ENCODE measurements around the gene PCSK2. TPM values are rescaled to one million over a fixed set of nuclear protein-coding genes. Genes with fewer than 3 reads are reported as not detected.

The PCSK2 gene
- total RNA-seq, 1 experiment from 2014 or later: not detected

DNA sequence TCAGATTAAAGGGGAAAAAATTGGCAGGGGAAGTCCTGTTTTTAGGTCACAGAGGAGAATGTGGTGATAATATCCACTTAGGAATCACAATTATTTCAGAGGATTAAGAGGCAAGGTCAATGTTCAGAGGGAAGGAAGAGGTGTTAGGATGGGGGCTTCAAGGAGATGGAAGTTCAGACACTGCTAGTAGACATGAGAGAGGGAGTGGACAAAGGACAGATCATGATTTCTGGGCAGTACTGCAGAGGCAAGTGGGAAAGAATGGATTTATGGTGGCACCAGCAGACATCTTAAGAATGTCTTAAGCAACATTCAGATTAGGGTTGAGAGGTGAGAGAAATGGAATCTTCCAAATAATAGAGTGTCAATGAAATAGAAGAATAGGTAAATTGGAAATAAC is 9.9 kb downstream of the PCSK2 start:
- H3K9me3 Mint-ChIP-seq (ENCODE audit: unreplicated experiment): no peaks in the 10 kb centered on the region
- ChIA-PET CTCF (no interaction called here), POLR2A (no interaction called here)
- DNase-seq: no peak
- Histone ChIP-seq H3K9me3 (no peaks in the 10 kb centered on the region), H3K27me3 (replicated peaks; ENCODE audit: control insufficient read depth, insufficient read depth, low read length) (no peaks in the 10 kb centered on the region), H3K4me1 (no peaks in the 10 kb centered on the region), H3K36me3 (ENCODE audit: control insufficient read depth, insufficient read depth, low read length) (no peaks in the 10 kb centered on the region), H3K4me3 (ENCODE audit: low read depth, low read length) (no peak overlapping the region)
- peaks cover 15% of the 10 kb centered on the region for H3K27me3 Mint-ChIP-seq (ENCODE audit: insufficient read depth, unreplicated experiment)
- no peak overlapping the region for H3K4me3 Mint-ChIP-seq (ENCODE audit: unreplicated experiment)
- BruUV-seq (replicated peaks): no TSS peak
- H3K27ac Mint-ChIP-seq (ENCODE audit: unreplicated experiment): no peak overlapping the region
- TF ChIP-seq, protein P1, sequence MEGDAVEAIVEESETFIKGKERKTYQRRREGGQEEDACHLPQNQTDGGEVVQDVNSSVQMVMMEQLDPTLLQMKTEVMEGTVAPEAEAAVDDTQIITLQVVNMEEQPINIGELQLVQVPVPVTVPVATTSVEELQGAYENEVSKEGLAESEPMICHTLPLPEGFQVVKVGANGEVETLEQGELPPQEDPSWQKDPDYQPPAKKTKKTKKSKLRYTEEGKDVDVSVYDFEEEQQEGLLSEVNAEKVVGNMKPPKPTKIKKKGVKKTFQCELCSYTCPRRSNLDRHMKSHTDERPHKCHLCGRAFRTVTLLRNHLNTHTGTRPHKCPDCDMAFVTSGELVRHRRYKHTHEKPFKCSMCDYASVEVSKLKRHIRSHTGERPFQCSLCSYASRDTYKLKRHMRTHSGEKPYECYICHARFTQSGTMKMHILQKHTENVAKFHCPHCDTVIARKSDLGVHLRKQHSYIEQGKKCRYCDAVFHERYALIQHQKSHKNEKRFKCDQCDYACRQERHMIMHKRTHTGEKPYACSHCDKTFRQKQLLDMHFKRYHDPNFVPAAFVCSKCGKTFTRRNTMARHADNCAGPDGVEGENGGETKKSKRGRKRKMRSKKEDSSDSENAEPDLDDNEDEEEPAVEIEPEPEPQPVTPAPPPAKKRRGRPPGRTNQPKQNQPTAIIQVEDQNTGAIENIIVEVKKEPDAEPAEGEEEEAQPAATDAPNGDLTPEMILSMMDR (IDR thresholded peaks at IDR 0.05; ENCODE audit: insufficient read depth in 1 of 2, low read depth in 1 of 2, low read length in 1 of 2, severe bottlenecking in 1 of 2, unreplicated experiment in 1 of 2): no peak
- H3K36me3 Mint-ChIP-seq (ENCODE audit: insufficient read depth, unreplicated experiment): no peaks in the 10 kb centered on the region
- intact Hi-C loops (cut with micrococcal nuclease; ENCODE audit: unreplicated experiment): no loop called here
- H3K4me1 Mint-ChIP-seq (ENCODE audit: low read depth, unreplicated experiment): no peaks in the 10 kb centered on the region

DNA sequence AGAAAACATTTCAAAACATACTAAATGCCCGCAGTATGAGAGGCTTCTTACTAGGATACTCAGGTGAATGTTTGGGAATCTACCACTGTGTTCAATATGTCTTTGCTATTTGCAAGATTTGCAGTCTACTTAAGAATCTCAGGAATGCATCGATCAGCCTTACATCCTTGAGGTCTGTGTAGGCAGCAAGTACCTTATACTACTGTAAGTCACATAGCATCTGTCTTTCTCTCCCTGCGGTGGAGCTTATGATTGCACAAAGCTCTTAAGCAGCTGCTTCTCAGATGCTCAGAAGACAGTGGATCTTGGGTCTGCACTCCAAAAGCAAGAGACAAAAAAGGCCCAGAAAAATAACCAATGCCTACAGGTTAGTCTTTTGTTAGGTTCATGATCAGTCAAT is 21.4 kb downstream of the PCSK2 start:
- Histone ChIP-seq H3K4me3 (ENCODE audit: low read depth, low read length) (no peak overlapping the region), H3K9me3 (no peaks in the 10 kb centered on the region), H3K36me3 (ENCODE audit: control insufficient read depth, insufficient read depth, low read length) (no peaks in the 10 kb centered on the region), H3K4me1 (no peaks in the 10 kb centered on the region), H3K27me3 (replicated peaks; ENCODE audit: control insufficient read depth, insufficient read depth, low read length) (no peaks in the 10 kb centered on the region)
- intact Hi-C loops (cut with micrococcal nuclease; ENCODE audit: unreplicated experiment): no loop called here
- CTCF ChIA-PET: no interaction called here
- no peaks in the 10 kb centered on the region for H3K9me3 Mint-ChIP-seq (ENCODE audit: unreplicated experiment)
- no TSS peak for BruUV-seq (replicated peaks)
- DNase-seq: no peak
- POLR2A ChIA-PET: no interaction called here
- no peaks in the 10 kb centered on the region for H3K36me3 Mint-ChIP-seq (ENCODE audit: insufficient read depth, unreplicated experiment)
- no peak overlapping the region for H3K27ac Mint-ChIP-seq (ENCODE audit: unreplicated experiment)
- peaks cover 13% of the 10 kb centered on the region for H3K27me3 Mint-ChIP-seq (ENCODE audit: insufficient read depth, unreplicated experiment)
- no peak overlapping the region for H3K4me3 Mint-ChIP-seq (ENCODE audit: unreplicated experiment)
- H3K4me1 Mint-ChIP-seq (ENCODE audit: low read depth, unreplicated experiment): no peaks in the 10 kb centered on the region
- TF ChIP-seq, protein P1 (IDR thresholded peaks at IDR 0.05; ENCODE audit: insufficient read depth in 1 of 2, low read depth in 1 of 2, low read length in 1 of 2, severe bottlenecking in 1 of 2, unreplicated experiment in 1 of 2): no peak

DNA sequence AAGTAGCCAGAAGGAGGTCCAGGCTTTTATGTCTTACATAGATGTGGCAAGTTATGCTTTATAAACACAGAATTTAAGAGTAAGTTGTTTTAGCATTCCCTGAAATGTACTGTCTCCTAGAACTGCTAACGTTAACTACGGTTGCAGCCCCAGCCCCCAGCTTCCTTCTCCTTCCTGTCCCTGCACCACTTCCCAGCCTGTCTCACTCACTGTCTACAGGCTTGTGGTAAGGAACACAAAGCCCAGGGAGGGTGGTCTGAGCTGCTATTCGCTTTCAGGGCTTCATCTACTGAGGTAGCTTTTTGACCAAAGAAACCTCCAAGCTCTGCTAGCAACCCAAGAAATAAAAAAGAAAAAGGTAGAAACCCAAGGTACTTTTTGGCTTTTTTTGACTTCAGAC is 35.9 kb downstream of the PCSK2 start:
- H3K27me3 Mint-ChIP-seq (ENCODE audit: insufficient read depth, unreplicated experiment): peaks cover 15% of the 10 kb centered on the region
- Histone ChIP-seq H3K4me3 (ENCODE audit: low read depth, low read length) (no peak overlapping the region), H3K27me3 (replicated peaks; ENCODE audit: control insufficient read depth, insufficient read depth, low read length) (no peaks in the 10 kb centered on the region), H3K36me3 (ENCODE audit: control insufficient read depth, insufficient read depth, low read length) (no peaks in the 10 kb centered on the region), H3K9me3 (no peaks in the 10 kb centered on the region), H3K4me1 (no peaks in the 10 kb centered on the region)
- CTCF ChIA-PET: no interaction called here
- TF ChIP-seq, protein P1 (IDR thresholded peaks at IDR 0.05; ENCODE audit: insufficient read depth in 1 of 2, low read depth in 1 of 2, low read length in 1 of 2, severe bottlenecking in 1 of 2, unreplicated experiment in 1 of 2): no peak
- no peaks in the 10 kb centered on the region for H3K9me3 Mint-ChIP-seq (ENCODE audit: unreplicated experiment)
- H3K4me1 Mint-ChIP-seq (ENCODE audit: low read depth, unreplicated experiment): no peaks in the 10 kb centered on the region
- H3K4me3 Mint-ChIP-seq (ENCODE audit: unreplicated experiment): no peak overlapping the region
- POLR2A ChIA-PET: no interaction called here
- intact Hi-C loops (cut with micrococcal nuclease; ENCODE audit: unreplicated experiment): no loop called here
- H3K27ac Mint-ChIP-seq (ENCODE audit: unreplicated experiment): no peak overlapping the region
- no peak for DNase-seq
- no peaks in the 10 kb centered on the region for H3K36me3 Mint-ChIP-seq (ENCODE audit: insufficient read depth, unreplicated experiment)
- BruUV-seq (replicated peaks): no TSS peak
